GM19238 (cell line): ENCODE data around the gene MCRIP1.

ENCODE experiments used
- DNase-seq: peaks from one replicate; pipeline ENCODE4 v3.0.0; 2011; ENCODE audit warnings: low spot score; ENCODE audit not compliant: insufficient read length

The MCRIP1 gene

DNA sequence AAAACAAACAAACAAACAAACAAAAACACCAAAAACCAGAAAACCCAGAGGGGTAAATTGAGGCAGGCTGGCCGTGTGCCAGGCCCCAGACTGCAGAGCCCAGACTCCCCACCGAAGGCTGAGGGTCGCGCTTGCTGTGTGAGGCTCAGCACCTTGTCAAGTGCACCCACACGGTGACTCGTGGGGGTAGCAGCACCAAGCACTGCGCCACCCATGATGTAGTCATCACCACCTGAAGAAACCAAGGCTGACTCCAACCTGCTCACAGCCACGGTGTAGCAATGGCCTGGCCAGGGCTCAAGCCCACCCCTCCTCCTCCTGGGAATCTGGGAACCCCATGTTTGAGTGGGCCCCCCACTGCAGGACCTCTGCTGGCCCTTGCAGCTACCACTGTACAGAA lies 11.9 kb downstream of the MCRIP1 start:
- no peak for DNase-seq

DNA sequence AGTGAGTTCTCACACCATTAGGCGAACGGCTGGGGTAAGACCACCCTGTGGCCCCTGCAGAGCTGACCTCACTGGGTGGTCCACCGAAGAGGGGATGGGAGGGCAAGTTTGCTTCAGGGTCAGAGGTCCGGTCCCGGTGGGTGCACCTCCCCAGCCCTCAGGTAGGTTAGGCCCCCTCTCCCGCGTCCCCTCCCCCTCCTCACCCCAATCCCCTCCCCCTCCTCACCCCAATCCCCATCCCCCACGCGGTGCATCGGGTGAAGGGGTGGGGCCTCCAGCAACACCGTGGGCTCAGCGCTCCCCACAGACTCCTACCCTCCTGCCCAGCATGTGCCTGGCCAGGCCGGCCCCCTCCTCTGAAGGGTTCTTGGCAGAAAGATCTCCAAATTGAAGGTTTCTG lies 13.4 kb downstream of the MCRIP1 start:
- DNase-seq: no peak

DNA sequence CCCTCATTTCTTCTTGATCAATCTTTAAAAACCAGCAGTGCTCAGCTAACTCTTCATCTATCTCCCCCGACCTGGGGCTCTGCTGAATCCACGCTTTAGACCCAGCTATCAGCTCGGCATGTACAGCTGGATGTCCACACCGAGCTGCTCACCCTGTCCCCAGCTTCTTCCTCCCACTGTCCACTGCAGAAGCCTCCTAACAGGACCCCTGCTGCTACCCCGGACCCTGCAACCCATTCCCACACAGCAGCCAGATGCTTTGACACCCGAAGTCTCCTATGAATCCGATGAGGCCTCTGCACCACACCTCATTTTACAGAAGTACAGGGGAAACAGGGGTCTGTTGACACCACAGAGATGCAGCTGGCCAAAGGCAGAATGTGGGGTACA lies 15.3 kb downstream of the MCRIP1 start:
- DNase-seq: no peak

DNA sequence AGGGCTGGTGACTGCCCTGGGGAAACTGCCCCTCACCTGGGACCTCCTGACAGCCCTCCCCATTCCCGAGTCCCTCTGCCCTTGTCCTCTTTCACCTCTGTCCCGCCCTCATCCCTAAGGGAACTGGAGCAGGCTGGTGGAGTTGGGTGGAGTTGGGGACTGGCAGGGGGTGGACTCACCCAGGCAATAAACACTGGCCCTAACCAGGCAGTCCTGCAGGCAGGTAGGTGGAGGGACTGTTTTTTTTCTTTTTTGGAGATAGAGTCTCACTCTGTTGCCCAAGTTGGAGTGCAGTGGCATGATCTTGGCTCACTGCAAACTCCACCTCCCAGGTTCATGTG lies 17.5 kb downstream of the MCRIP1 start:
- DNase-seq: no peak

DNA sequence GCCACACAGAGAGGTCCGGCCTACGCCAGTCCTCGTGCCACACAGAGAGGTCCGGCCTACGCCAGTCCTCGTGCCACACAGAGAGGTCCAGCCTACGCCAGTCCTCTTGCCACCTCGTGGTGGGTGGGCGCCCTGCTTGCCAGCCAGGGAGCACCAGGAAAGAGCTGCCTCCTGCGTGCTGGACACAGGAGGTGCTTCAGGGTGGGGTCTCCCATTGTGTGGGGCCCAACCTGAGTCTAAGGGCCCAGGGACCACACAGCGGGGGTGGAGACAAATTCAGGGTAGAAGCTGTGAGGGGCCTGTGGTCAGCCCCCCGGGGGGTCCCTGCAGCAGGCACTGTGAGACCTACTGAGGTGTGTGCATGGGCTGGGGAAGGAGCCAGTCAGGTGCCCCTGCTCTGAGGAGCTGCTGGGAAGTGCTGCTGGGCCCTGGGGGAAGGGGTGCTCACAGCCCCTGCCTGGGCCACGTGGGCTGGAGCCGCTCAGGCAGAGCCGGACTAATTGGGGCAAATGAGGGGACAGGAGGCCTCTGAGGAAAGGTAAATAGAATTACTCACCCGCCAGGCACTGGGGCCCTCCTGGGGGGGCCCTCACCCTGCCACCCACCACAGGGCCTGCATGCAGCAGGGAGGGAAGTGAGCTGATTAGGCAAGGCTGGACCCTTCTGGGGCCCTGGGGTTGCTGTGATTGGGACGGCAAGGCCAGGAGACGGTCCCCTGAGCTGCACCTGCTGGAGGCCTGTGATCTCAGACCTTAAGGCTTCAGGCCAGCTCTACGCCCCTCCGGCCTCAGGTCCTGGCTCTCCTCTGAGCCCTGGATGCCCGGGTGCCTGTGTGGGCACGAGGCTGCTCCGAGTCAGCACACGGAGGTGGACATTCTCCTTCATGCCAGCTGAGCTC lies 18.1 kb downstream of the MCRIP1 start:
- DNase-seq: no peak

DNA sequence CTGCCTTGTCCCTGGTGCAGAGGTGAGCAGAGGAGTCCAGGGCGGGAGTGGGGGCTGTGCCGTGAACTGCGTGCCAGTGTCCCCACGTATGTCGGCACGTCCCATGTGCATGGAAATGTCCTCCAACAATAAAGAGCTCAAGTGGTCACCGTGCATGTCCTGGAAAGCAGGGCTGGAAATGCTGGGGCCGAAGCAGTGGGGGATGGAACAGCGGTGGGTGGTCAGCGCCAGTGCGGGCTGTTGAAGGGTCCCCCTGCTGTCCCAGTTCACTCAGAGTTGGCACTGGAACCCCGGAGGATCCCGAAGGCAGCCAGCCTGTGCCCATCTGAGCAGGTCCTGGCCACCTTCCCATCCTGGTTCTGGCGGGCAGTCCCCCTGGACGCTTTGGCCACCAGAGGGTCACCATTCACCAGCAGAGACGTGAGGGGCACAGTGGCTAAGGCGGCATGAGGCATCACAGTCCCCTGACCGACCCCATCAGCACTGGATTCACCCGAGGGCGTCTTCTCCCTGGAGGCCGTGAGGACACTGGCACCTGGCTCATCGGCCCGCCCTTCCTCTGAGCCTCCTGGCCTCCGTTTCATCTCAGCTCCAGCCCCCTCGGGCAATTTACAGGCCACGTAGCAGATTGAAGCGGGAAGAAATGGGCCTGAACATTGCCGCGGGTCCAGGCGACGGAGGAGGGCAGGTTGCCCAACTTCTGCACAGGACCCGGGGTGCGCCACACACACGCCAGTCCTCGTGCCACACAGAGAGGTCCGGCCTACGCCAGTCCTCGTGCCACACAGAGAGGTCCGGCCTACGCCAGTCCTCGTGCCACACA lies 19.0 kb downstream of the MCRIP1 start:
- no peak for DNase-seq

DNA sequence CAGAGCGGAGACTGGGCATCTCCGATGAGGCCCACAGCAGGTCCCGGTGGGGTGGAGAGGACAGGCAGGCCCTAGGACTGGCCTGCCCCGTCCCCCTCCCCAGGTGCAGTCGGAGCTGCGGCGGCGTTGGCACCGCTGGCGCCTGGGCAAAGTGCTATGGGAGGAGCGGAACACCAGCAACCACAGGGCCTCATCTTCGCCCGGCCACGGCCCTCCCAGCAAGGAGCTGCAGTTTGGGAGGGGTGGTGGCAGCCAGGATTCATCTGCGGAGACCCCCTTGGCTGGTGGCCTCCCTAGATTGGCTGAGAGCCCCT lies 19.8 kb downstream of the MCRIP1 start:
- DNase-seq: no peak

DNA sequence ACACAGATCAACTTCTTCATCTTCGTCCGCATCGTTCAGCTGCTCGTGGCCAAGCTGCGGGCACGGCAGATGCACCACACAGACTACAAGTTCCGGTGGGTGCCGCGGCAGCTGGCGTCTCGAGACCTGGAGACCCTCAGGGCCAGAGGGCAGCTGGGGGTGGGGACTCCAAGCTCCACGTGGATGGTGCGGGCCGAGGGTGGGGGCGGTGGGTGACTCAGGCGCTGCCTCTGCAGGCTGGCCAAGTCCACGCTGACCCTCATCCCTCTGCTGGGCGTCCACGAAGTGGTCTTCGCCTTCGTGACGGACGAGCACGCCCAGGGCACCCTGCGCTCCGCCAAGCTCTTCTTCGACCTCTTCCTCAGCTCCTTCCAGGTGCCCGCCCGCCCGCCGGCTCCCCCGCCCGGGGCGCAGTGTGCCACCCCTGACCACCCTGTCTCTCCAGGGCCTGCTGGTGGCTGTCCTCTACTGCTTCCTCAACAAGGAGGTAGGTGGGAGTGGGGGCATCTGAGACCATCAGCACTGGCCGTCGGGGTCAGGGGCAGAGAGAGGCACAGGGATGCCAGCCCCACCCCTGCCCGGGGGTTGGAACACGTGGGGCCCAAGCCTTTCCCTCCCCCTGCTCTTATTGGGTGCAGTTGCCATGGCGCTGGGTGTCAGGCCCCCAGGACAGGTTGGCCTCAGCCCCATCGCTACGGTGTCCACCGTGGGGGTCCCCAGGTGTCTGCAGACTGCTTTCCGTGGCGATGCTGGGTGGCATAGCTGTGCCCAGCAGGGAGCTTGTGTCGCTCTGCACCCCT lies 20.3 kb downstream of the MCRIP1 start:
- DNase-seq: no peak

DNA sequence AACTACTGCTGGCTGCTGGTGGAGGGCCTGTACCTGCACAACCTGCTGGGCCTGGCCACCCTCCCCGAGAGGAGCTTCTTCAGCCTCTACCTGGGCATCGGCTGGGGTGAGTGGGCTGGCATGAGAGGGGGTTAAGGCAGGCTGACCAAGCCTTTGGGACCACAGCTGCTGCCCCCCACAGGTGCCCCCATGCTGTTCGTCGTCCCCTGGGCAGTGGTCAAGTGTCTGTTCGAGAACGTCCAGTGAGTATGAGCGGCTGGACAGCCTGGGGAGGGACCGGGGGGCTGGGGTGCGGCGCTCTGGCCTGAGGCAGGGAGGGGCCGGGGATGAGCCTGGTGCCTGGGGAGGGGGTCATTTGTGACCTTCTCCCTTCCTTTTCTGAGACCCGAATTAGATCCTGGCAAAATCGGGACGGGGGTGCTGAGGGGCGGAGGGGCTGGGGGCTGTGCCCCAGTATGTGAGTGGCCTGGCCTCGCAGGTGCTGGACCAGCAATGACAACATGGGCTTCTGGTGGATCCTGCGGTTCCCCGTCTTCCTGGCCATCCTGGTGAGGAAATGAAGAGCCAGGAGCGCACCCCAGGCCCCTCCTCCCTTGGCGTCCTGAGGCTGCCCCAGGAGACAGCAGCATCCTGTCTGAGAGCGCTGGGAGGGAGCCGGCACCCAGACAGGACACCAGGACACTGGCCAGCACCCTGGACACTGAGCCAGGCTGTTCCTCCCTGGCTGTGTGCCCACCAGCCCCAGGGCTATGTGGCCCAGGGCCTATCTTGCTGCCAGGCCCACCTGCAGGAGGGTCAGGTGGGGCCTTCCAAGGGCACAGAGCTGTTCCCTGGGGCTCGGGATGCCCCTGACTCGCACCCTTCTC lies 21.2 kb downstream of the MCRIP1 start:
- DNase-seq: no peak

DNA sequence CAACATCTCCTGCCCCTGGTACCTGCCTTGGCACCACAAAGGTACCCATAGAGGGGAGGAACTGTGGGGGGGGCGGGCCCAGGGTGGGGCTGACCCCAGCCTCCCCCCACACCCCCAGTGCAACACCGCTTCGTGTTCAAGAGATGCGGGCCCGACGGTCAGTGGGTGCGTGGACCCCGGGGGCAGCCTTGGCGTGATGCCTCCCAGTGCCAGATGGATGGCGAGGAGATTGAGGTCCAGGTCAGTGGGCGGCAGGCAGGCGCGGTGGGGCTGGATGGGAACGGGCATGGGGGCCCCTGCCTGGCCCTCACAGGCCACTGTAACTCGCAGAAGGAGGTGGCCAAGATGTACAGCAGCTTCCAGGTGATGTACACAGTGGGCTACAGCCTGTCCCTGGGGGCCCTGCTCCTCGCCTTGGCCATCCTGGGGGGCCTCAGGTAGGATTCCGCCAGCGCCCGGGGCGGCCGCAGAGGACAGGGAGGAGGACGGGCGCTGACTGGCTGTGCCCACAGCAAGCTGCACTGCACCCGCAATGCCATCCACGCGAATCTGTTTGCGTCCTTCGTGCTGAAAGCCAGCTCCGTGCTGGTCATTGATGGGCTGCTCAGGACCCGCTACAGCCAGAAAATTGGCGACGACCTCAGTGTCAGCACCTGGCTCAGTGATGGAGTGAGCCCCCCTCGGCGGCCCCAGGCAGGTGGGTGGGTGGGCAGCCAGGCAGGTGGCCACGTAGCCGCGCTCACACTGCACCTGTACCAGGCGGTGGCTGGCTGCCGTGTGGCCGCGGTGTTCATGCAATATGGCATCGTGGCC lies 22.0 kb downstream of the MCRIP1 start:
- no peak for DNase-seq

DNA sequence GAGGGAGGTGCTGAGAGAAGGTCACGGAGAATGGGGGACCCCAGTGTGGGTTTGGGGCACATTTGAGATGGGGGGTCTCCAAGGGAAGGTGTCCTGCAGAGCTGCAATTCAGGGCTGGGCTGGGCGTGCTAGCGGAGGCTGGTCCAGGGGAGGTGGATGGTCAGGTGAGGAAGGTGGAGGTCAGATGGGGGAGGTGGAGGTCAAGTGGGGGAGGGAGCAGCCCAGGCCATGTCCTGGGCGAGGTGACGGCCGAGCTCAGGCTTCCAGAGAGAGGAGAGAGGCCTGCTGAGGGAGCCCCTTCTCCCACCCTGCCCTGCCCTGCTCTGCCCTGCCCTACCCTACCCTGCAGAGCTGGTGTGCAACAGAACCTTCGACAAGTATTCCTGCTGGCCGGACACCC lies 22.6 kb downstream of the MCRIP1 start:
- no peak for DNase-seq

DNA sequence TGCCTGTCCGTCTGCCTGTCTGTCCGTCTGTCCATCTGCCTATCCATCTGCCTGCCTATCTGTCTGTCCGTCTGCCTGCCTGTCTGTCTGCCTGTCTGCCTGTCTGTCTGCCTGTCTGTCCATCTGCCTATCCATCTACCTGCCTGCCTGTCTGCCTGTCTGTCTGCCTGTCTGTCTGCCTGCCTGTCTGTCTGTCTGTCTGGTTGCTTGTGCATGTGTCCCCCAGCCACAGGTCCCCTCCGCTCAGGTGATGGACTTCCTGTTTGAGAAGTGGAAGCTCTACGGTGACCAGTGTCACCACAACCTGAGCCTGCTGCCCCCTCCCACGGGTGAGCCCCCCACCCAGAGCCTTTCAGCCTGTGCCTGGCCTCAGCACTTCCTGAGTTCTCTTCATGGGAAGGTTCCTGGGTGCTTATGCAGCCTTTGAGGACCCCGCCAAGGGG lies 23.5 kb downstream of the MCRIP1 start:
- no peak for DNase-seq

DNA sequence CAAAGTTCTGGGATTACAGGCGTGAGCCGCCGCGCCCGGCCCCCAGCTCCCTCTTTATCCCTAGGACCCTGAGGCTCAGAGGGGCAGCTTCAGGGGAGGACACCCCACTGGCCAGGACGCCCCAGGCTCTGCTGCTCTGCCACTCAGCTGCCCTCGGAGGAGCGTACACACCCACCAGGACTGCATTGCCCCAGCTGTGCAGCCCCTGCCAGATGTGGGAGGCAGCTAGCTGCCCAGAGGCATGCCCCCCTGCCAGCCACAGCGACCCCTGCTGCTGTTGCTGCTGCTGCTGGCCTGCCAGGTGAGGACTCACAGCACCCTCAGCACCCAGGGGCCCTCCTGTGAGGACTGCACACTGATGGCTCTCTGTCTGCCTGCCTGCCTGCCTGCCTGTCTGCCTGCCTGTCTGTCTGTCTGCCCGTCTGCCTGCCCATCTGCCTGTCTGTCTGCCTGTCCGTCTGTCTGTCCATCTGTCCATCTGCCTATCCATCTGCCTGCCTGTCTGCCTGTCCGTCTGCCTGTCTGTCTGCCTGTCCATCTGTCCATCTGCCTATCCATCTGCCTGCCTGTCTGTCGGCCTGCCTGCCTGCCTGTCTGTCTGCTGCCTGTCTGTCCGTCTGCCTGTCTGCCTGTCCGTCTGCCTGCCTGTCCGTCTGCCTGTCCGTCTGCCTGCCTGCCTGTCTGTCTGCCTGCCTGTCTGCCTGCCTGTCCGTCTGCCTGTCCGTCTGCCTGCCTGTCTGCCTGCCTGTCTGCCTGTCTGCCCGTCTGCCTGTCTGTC lies 24.1 kb downstream of the MCRIP1 start:
- DNase-seq: no peak

DNA sequence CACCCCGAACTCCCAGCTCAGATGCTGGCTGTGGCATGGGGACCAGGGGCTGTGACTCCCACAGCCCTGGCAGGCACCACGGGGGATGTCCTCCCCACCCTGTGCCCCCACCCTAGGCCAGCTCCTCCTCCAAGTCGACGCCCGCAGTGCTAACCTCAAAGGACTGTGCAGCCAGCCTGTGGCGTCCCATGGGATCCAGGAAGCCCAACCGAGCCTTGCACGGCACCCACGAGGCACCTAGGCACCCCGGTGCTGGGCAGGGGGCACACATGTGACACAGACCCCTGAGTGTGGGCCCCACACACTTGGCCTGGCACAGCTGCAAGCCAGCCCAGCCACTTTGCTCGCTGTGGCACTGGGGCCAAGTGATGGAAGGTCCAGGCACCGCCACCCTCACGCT lies 25.3 kb downstream of the MCRIP1 start:
- DNase-seq: no peak

DNA sequence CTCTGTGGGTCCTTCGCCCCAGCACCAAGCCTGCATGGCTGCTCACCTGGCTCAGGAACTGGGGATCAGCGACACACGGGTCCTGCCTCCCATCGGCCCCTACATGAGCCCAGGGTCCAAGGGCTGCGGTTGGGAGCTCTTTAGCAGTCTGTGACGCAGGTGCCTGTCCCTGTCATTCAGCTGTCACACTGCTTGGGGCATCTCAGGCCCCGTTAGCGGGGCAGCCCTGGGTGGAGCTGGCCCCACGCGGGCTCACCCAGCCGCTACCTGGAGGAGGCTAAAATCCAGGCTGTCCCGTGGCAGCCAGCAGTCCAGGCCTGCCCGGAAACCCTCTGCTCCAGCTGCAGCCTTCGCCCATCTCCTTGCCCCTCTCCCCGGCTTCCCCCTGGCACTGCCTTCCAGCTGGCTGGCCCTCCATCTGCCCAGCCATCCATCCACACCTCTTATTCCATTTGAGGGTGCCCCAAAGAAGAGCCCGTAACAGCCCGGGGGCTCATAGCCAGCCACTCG lies 25.8 kb downstream of the MCRIP1 start:
- DNase-seq: no peak

DNA sequence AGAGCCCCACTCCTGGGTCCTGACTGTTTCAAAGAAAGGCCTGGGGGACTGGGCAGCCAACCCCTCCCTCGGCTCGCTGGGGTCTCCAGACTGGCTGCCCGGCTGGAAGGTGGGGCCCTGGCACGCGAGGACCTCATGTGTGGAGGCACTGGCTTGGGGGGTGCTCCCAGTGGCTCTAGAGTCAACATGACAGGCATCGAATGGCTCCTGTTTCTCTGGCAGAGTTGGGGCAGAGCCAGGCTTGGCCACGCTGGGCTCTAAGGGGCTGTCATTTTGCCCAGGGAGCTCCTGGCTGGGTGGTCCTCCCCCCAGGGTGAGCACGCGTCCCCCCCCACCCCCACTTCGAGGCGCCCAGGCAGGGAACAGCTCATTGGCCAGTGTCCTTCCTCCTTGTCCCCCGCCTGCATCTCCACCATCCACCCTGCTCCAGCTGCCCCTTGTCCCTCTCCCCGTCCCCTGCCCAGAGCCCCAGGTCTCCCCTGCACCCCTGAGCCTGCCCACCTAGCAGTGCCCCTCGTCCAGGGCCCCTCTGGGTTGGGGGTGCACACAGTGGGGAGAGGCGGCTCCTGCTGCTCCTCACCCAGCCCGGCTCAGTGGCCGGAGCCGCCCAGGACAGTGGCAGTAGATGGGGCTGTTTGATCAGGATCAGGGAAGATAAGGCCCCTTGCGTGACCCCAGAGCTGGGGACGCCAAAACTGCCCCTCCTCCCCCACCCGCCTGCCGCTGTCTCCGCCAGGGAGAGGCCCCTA lies 26.5 kb downstream of the MCRIP1 start:
- no peak for DNase-seq

DNA sequence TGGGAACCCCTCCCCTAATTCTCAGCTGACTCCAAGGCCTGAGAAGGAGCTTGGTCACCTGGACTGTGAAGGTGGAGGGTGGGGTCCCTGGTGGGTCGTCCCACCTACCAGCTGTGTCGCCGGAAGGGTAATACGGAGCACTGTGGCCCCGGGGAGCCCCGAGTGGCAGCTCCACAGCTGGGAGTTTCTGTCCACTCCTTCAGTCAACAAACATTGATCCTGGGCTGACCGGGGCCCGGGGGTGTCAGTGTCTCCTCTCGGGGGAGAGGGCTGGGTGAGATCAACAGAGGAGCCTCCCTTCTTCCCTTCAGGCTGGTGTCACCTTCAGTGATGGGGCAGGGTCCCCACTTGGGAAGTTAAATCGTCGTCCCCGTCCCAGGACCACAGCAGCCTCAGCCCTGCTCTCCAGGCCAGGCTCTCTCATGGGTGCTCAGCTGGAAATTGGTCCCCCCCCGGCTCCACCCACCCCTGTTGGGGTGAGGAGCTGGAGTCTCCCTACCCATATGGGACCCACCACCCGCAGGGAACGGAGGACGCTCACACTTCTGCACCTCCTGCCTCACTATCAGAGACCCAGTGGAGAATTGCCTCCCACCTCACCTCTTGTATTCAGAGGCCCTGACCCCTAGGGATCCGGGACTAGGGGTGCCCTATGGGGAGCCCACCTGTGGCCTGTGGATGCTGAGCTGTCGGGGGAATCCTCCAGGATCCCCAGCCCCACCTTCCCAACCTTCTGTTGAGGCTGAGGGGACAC lies 27.2 kb downstream of the MCRIP1 start:
- no peak for DNase-seq
